Activated T-cell treated with anti-CD3 and anti-CD28 coated beads, Interleukin-2, amount 50 U/mL, for 4 hours (primary cell): ENCODE measurements around the gene RPTN. TPM values are rescaled to one million over a fixed set of nuclear protein-coding genes. Genes with fewer than 3 reads are reported as not detected.
A peak's percentile ranks its signal among the peaks of the same experiment; 100 is the strongest.
"Not testable (repeated sequence)": the region's sequence is repeated elsewhere in the genome, so short reads cannot be mapped to it uniquely, and the experiment has no call there.

Source experiments
- ATAC-seq, 2 donors: fragments of 200-7000 bp; cut with Tn5 transposase; one replicate each; pipeline ENCODE4 v1.10.0; 2021
- DNase-seq: peaks from one replicate; pipeline ENCODE4 v3.0.0-alpha.2; 2020
- H3K27me3 Mint-ChIP-seq: one replicate; pipeline ENCODE4 v1.8.0; 2021; ENCODE audit warnings: low read depth, mixed read lengths
- H3K36me3 Mint-ChIP-seq: one replicate; pipeline ENCODE4 v1.8.0; 2022; ENCODE audit warnings: mixed read lengths; ENCODE audit not compliant: insufficient read depth
- H3K4me1 Mint-ChIP-seq: one replicate; pipeline ENCODE4 v1.8.0; 2021; ENCODE audit warnings: low read depth, mixed read lengths
- H3K4me3 Mint-ChIP-seq: one replicate; pipeline ENCODE4 v1.8.0; 2021; ENCODE audit warnings: mild to moderate bottlenecking, moderate library complexity, mixed read lengths
- H3K9me3 Mint-ChIP-seq: one replicate; pipeline ENCODE4 v1.8.0; 2021; ENCODE audit warnings: mixed read lengths
- total RNA-seq, 3 donors: library from RNA; stranded (reverse); gene quantifications; one replicate each; pipeline ENCODE4 v1.2.1, GENCODE V29; 2021

RPTN gene
- total RNA-seq, 3 donors from 2014 or later = not detected

DNA sequence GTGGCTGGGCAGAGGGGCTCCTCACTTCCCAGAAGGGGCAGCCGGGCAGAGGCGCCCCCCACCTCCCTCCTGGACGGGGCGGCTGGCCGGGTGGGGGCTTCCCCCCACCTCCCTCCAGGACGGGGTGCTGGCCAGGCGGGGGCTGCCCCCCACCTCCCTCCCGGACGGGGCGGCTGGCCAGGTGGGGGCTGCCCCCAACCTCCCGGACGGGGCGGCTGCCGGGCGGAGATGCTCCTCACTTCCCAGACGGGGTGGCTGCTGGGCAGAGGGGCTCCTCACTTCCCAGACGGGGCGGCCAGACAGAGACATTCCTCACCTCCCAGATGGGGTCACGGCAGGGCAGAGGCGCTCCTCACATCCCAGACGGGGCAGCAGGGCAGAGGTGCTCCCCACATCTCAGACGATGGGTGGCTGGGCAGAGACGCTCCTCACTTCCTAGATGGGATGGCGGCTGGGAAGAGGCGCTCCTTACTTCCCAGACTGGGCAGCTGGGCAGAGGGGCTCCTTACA is 14.3 kb downstream of the RPTN start:
- not testable (repeated sequence) for ATAC-seq, DNase-seq

DNA sequence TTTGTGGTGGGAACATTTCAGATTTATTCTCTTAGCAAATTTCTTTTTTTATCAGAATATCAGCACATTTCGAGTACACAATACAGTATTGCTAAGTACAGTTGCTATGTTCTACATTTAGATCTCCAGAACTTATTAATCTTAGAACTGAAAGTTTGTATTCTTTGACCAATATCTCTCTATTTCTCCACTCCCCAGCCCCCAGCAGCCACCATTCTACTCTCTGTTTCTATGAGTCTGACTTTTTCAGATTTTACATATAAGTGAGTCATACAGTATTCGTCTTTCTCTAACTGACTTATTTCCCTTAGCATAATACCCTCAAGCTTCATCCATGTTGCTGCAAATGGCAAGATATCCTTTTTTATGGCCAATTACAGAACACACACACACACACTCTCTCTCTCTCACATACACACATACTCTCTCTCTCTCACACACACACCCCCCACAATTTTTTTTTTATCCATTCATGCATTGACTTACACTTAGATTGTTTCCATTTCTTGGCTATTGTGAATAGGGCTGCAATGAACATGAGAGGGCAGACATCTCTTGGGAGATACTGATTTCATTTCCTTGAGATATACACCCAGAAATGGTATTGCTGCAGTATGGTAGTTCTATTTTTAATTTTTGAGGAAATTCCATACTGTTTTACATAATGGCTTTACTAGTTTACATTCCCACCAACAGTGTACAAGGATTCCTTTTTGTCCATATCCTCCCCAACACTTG is 15.7 kb downstream of the RPTN start:
- Mint-ChIP-seq H3K4me1 (no peaks in the 10 kb centered on the region), H3K9me3 (peaks cover 16% of the 10 kb centered on the region), H3K4me3 (no peak overlapping the region), H3K27me3 (peaks cover 48% of the 10 kb centered on the region), H3K36me3 (no peaks in the 10 kb centered on the region)
- DNase-seq = no peak
- peak; percentile 91 to 93 for ATAC-seq

More for the DNA sequence above, 14.3 kb downstream of the RPTN start:
- H3K36me3 Mint-ChIP-seq, H3K4me3 Mint-ChIP-seq, H3K4me1 Mint-ChIP-seq: not testable (repeated sequence)
- H3K27me3 Mint-ChIP-seq = peaks cover 42% of the 10 kb centered on the region
- H3K9me3 Mint-ChIP-seq = peaks cover 25% of the 10 kb centered on the region

DNA sequence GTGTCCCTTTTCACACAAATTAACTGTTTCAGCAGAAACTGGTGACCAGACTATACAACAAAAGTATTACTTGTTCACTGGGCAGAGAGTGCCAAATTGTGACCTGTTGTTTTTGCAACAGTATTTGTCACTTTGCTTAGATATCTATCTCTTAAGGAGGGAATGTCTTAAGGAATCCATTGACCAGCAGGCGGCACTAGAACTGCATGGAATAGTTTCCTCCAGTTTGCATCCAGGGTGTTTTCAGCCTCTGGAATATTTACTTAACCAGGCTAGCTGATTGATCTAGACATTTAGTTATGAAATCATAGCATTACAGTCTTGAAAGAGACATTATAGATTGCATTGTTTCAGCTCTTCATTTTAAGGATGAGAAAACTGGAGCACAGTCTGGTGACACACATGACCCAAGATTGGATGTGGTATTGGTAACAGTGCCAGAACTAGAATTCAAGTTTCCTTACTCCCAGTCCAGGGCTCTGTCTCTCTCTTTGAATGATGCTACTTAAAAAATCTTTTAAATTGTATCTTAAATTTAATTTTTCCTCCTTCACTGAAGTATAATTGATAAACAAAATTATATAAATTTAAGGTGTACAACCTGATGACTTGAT is 16.9 kb downstream of the RPTN start:
- H3K9me3 Mint-ChIP-seq = peaks cover 14% of the 10 kb centered on the region
- peaks cover 52% of the 10 kb centered on the region for H3K27me3 Mint-ChIP-seq
- H3K4me1 Mint-ChIP-seq = no peaks in the 10 kb centered on the region
- ATAC-seq (no peak), DNase-seq (no peak)
- H3K36me3 Mint-ChIP-seq = no peaks in the 10 kb centered on the region
- no peak overlapping the region for H3K4me3 Mint-ChIP-seq

DNA sequence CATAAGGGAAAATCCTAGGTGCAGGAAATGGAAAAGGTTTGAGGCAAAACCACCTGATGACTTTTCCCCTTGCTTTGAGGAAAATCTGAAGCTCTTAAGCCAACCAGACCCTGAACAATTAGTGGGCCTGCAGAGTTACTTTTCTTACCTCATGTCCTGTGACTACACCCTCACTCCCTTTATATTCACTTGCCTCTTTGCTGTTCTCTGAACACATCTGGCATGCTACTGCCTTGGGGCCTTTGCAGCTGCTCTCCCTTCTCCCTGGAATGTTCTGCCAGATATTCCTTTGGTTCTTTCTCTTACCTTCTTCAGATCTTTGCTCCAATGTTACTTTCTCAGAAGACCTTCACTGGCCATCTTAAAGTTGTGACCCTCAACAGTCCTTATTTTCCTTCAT is 21.8 kb downstream of the RPTN start:
- Mint-ChIP-seq H3K4me1 (no peaks in the 10 kb centered on the region), H3K27me3 (peaks cover 37% of the 10 kb centered on the region), H3K9me3 (peaks cover 14% of the 10 kb centered on the region), H3K4me3 (no peak overlapping the region), H3K36me3 (no peaks in the 10 kb centered on the region)
- DNase-seq (no peak), ATAC-seq (no peak)

DNA sequence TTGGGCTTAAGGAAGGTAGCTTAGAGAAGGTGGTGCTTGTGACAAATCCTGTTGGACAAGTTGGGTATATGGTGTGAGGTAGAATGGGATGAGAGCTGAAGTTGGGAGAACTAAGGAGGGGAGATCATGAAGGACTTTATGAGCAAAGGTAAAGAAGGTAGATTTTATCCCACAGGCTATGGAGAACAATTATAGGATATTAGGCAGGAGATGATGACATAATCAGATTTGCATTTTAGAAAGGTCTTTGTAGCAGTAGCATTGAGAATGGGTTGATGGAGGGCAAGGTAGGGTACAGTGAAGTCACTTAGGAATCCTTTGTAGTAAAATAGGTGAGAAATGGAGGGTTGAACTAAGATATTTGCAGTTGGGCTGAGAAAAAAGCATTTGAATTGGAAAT is 28.8 kb downstream of the RPTN start:
- Mint-ChIP-seq H3K9me3 (peaks cover 14% of the 10 kb centered on the region), H3K4me1 (no peaks in the 10 kb centered on the region), H3K36me3 (no peaks in the 10 kb centered on the region), H3K4me3 (no peak overlapping the region), H3K27me3 (peaks cover 56% of the 10 kb centered on the region)
- ATAC-seq = no peak
- DNase-seq = no peak

DNA sequence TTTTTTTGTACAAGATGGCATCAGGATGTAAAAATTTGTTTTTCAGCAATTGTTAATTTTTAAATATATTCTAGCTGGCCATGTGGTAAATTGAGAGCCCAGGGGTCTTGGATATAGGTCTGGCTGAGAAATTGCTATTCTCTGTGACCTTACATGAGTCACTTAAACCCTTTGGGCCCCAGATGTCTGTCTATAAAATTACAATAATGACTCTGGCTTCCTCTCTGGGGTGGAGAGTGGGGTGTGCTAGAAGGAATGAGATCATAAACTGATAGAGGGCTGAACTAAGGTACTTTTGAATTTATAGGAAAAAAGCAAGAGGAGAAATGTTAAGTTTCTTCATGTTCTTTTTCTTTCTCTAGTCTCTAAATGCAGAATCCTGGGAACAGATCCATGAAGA is 31.4 kb downstream of the RPTN start:
- Mint-ChIP-seq H3K36me3 (no peaks in the 10 kb centered on the region), H3K9me3 (peaks cover 2% of the 10 kb centered on the region), H3K4me3 (no peak overlapping the region), H3K4me1 (no peaks in the 10 kb centered on the region), H3K27me3 (peaks cover 64% of the 10 kb centered on the region)
- ATAC-seq (no peak), DNase-seq (no peak)

DNA sequence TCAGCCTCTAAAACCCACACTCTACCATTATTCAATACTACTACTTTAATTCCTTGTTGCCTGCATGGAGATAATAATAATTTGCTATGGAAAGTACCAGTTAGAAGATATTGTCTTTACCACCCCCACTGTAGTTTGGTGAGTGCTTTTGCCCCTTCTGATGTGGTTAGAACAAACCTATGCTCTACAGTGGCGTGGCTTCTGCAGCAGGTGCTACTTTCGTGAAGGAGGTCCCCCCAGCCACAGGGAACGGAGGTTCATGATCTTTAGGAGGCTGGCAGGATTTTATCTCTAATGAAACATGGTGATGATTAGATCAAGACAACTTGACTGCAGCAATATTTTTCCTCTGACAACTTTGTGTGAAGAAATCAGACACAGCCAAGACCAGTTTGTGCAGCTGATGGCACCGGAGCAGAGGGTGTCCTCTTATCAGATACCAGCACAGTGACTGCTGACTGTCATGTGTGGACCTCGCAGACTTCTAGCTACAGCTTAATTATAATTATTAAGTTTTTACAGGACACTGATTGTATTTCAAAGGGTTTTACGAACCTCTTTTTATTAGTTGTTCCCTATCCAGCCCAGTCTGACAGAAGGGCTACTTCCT is 33.1 kb downstream of the RPTN start:
- ATAC-seq (no peak), DNase-seq (no peak)

DNA sequence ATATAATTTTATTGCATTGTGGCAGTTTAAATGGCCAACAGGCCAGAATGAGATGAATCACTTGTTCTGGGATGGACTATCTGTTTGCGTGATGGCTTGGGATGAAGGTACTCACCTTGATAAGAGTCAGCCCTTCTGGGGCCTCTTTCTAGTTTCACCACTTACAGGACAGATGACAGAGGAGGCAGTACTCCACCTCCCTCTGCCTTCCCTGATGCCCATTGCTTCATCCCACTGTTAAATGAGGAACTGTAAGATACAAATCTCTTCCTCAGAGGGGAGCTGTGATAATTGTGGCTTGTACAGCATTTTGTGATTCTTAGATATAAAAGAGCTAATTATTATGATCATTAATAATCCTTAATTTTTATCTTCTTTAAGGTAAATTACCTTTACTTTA is 40.1 kb downstream of the RPTN start:
- no peak overlapping the region for H3K4me3 Mint-ChIP-seq
- H3K4me1 Mint-ChIP-seq = no peaks in the 10 kb centered on the region
- H3K9me3 Mint-ChIP-seq = no peaks in the 10 kb centered on the region
- no peak for ATAC-seq
- H3K36me3 Mint-ChIP-seq = no peaks in the 10 kb centered on the region
- H3K27me3 Mint-ChIP-seq = peaks cover 38% of the 10 kb centered on the region
- DNase-seq = no peak

More for the DNA sequence above, 33.1 kb downstream of the RPTN start:
- H3K27me3 Mint-ChIP-seq = peaks cover 68% of the 10 kb centered on the region
- no peak overlapping the region for H3K4me3 Mint-ChIP-seq
- H3K9me3 Mint-ChIP-seq = no peaks in the 10 kb centered on the region
- H3K36me3 Mint-ChIP-seq = no peaks in the 10 kb centered on the region
- H3K4me1 Mint-ChIP-seq = no peaks in the 10 kb centered on the region

DNA sequence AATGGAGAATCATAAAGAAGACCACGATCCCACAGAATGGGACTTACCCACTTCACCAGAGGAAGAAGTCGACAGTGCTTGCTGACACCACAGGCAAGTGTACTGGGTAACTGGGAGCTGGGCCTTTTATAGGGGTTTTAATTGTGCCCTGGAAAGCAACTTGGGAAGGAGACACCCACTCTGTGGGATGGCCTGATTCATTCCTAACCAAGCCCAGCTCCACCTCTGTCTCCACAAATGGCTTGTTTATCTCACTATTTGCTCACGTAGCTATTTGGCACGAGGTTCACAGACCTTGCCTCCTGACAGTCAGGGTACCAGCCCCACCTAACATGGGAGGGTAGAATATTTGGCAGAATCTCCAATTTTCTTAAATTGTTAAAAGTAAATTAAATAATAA is 43.7 kb downstream of the RPTN start, which contains the start of gene TCHH:
Gene TCHH, minus strand, starts transcription at position 101 of the 400 bp plus-strand sequence. CDS start 1,364 bp downstream, outside the sequence.
- Mint-ChIP-seq H3K27me3 (peaks cover 27% of the 10 kb centered on the region), H3K4me3 (no peak within 1 kb of the TSS), H3K36me3 (no peaks in the 10 kb centered on the region), H3K4me1 (no peaks in the 10 kb centered on the region), H3K9me3 (no peaks in the 10 kb centered on the region)
- no peak for ATAC-seq
- DNase-seq = no peak

DNA sequence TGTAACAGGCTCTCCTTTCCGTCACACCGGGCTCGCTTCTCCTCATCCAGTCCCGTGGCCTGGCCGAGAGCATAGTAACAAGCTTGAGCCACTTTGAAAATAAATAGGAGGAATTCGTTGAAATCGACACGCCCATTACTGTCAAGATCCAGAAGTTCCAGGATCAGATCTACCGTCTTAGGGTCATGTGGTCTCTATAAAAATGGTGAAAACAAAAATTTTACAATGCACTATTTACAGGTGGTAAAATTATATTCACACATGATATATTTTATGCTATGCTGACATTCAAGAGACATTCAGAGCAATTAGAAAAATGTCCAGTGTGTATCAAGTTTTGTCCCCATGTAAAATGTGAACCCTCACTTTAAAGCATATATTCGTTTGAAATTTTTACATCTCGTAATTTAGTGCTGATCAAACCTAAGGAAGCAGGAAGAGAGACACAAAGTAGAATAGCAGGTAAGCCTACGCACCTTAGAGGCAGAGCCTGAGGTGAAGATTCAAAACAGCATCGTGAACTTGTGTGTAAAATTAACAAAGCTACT is 46.1 kb downstream of the RPTN start:
- ATAC-seq (no peak), DNase-seq (no peak)
- H3K36me3 Mint-ChIP-seq = no peaks in the 10 kb centered on the region
- no peak overlapping the region for H3K4me3 Mint-ChIP-seq
- H3K4me1 Mint-ChIP-seq = no peaks in the 10 kb centered on the region
- no peaks in the 10 kb centered on the region for H3K9me3 Mint-ChIP-seq
- H3K27me3 Mint-ChIP-seq = peaks cover 17% of the 10 kb centered on the region

DNA sequence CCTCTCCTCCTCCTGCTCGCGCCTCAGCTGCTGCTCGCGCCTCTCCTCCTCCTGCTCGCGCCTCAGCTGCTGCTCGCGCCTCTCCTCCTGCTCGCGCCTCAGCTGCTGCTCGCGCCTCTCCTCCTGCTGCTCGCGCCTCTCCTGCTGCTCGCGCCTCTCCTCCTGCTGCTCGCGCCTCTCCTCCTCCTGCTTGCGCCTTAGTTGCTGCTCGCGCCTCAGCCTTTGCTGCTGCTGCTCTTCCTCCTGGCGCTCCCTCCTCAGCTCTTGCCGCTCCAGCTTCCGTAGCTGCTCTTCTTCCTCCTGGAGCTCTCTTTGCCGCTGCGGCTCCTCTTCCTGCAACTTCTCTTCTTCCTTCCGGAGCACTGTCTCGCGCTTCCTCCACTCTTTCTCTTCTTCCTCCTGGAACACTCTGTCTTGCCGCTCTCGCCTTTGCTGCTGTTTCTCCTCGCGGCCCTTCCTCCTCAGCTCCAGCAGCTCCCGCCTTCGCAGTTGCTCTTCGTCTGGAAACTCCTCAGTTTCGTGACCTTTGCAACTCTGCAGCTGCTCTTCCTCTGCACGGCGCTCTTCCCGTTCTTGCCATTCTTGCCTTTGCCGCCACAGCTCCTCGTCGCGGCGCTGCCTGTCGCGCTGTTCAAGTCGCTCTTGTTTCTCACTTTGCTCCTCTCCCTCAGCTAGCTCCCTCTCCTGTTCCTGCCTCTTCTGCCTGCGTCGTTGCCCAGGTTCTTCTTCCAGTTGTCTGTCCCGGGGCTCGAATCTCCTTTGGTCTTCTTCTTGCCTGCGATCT is 46.7 kb downstream of the RPTN start:
- H3K36me3 Mint-ChIP-seq = no peaks in the 10 kb centered on the region
- ATAC-seq (no peak), DNase-seq (no peak)
- no peaks in the 10 kb centered on the region for H3K9me3 Mint-ChIP-seq
- H3K4me3 Mint-ChIP-seq = no peak overlapping the region
- peaks cover 14% of the 10 kb centered on the region for H3K27me3 Mint-ChIP-seq
- no peaks in the 10 kb centered on the region for H3K4me1 Mint-ChIP-seq

DNA sequence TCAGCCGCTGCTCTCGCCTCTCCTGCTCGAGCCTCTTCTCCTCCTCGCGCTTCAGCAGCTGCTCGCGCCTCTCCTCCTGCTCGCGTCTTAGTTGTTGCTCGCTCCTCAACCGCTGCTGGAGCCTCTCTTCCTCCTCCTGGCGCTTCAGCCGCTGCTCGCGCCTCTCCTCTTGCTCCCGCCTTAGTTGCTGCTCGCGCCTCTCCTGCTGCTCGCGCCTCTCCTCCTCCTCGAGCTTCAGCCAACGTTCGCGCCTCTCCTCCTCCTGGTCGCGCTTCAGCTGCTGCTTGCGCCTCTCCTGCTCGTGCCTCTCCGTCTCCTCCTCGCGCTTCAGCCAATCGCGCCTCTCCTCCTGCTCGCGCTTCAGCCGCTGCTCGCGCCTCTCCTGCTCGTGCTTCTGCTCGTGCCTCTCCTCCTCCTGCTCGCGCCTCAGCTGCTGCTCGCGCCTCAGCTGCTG is 47.5 kb downstream of the RPTN start:
- no peaks in the 10 kb centered on the region for H3K4me1 Mint-ChIP-seq
- H3K36me3 Mint-ChIP-seq = no peaks in the 10 kb centered on the region
- ATAC-seq (peak; percentile 52 to 61), DNase-seq (no peak)
- H3K9me3 Mint-ChIP-seq = no peaks in the 10 kb centered on the region
- H3K27me3 Mint-ChIP-seq = peaks cover 7% of the 10 kb centered on the region
- H3K4me3 Mint-ChIP-seq = no peak overlapping the region

DNA sequence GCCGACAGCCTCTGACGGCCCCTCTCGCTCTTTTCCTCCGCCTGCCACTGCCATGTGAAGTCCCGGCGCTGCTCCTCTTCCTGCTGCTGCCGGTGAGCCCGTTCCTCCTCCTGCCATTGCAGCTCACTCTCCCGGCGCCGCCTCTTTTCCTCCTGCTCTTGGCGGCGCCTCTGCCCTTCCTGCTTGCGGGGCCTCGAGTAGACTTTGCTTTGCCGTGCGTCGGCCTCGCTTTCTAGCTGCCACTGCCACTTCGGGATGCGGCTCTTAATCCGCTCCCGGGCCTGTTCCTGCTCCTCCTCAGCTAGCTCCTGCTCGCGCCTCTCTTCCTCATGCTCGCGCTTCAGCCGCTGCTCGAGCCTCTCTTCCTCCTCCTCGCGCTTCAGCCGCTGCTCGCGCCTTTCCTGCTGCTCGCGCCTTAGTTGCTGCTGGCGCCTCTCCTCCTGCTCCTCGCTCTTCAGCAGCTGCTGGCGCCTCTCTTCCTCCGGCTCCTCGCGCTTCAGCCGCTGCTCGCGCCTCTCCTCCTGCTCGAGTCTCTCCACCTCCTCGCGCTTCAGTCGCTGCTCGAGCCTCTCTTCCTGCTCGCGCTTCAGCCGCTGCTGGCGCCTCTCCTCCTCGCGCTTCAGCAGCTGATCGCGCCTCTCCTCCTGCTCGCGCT is 48.0 kb downstream of the RPTN start:
- no peaks in the 10 kb centered on the region for H3K9me3 Mint-ChIP-seq
- H3K4me3 Mint-ChIP-seq = no peak overlapping the region
- ATAC-seq (peak; percentile 51 to 60), DNase-seq (no peak)
- peaks cover 7% of the 10 kb centered on the region for H3K27me3 Mint-ChIP-seq
- no peaks in the 10 kb centered on the region for H3K36me3 Mint-ChIP-seq
- no peaks in the 10 kb centered on the region for H3K4me1 Mint-ChIP-seq
